ENCODE data around the gene ARMC9. TPM values are rescaled to one million over a fixed set of nuclear protein-coding genes. Genes with fewer than 3 reads are reported as not detected.
"Not testable (repeated sequence)": the region's sequence is repeated elsewhere in the genome, so short reads cannot be mapped to it uniquely, and the experiment has no call there.

ARMC9 gene
- total and polyA plus RNA-seq, 2 donors (not counting 3 experiments of a cell fraction or from before 2014, with no cell fraction given) = 16.4 to 24.2 TPM

DNA sequence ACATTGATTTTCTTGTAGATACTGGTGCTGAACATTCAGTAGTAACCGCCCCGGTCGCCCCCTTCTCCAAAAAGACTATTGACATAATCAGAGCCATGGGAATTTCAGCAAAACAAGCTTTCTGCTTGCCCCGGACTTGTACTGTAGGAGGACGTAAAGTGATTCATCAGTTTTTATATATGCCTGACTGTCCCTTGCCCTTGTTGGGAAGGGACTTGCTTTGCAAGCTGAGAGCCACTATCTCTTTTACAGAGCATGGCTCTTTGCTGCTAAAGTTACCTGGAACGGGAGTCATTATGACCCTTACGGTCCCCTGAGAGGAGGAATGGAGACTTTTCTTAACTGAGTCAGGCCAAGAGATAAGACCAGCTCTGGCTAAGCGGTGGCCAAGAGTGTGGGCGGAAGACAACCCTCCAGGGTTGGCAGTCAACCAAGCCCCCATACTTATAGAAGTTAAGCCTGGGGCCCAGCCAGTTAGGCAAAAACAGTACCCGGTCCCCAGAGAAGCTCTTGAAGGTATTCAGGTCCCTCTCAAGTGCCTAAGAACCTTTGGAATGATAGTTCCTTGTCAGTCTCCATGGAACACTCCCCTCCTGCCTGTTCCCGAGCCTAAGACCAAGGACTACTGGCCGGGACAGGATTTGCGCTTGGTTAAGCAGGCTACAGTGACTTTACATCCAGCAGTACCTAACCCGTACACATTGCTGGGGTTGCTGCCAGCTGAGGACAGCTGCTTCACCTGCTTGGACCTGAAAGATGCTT lies 205.2 kb downstream of the ARMC9 start:
- POLR2A ChIA-PET; intact Hi-C loops (cut with micrococcal nuclease): not testable (repeated sequence)
- CTCF ChIA-PET = interaction anchor here (0.6 to 6.6 kb wide), 7 partner anchors 9 to 300 kb away, joined by 3 to 77 read pairs (median 4); no protein-coding TSS in a partner anchor

GRCh38 chr2:231404183-231404578 lies 205.8 kb downstream of the ARMC9 start:
- H3K4me3 ChIP-seq (replicated peaks in 1 of 3; ENCODE audit: insufficient read depth in 1 of 3, low read depth in 1 of 3, low read length in 3 of 3); H3K9me3 ChIP-seq (replicated peaks; ENCODE audit: control insufficient read depth, insufficient read depth, low read length); H3K4me2 ChIP-seq (ENCODE audit: insufficient read depth, low read length); H3K27me3 ChIP-seq (ENCODE audit: control insufficient read depth in 2 of 2, insufficient read depth in 2 of 2, low read length in 2 of 2); H4K20me1 ChIP-seq (replicated peaks; ENCODE audit: control insufficient read depth, extremely low read depth, insufficient read depth, low read length); DNase-seq (ENCODE audit: low read depth, low spot score); H3K79me2 ChIP-seq (ENCODE audit: control insufficient read depth, insufficient read depth, low read length); intact Hi-C loops (cut with micrococcal nuclease); H3K36me3 ChIP-seq (ENCODE audit: control insufficient read depth in 2 of 2, extremely low read depth in 1 of 2, insufficient read depth in 2 of 2, low read length in 2 of 2); H3K4me1 ChIP-seq (ENCODE audit: control insufficient read depth, extremely low read depth, insufficient read depth, low read length); POLR2A ChIA-PET; BruUV-seq (replicated peaks); H2AFZ ChIP-seq (ENCODE audit: low read depth, low read length); dilution Hi-C loops (cut with MboI; ENCODE audit: extremely low pct_ligation_motif_present, low sequenced_read_pairs); H3K9me1 ChIP-seq (replicated peaks; ENCODE audit: control insufficient read depth, extremely low read depth, insufficient read depth, low read length); FAIRE-seq; H3K9ac ChIP-seq (replicated peaks; ENCODE audit: extremely low read depth, insufficient read depth, low read length); H3K27ac ChIP-seq (ENCODE audit: insufficient read depth, low read depth, low read length): not testable (repeated sequence)
- CTCF ChIA-PET = interaction anchor here (1.2 to 6.6 kb wide), 3 partner anchors 106 to 159 kb away, joined by 3 to 77 read pairs (median 3); no protein-coding TSS in a partner anchor

More for the DNA sequence above, 205.2 kb downstream of the ARMC9 start:
- H3K27me3 ChIP-seq (ENCODE audit: control insufficient read depth in 2 of 2, insufficient read depth in 2 of 2, low read length in 2 of 2); H4K20me1 ChIP-seq (replicated peaks; ENCODE audit: control insufficient read depth, extremely low read depth, insufficient read depth, low read length); dilution Hi-C loops (cut with MboI; ENCODE audit: extremely low pct_ligation_motif_present, low sequenced_read_pairs); H3K4me3 ChIP-seq (replicated peaks in 1 of 3; ENCODE audit: insufficient read depth in 1 of 3, low read depth in 1 of 3, low read length in 3 of 3); H3K36me3 ChIP-seq (ENCODE audit: control insufficient read depth in 2 of 2, extremely low read depth in 1 of 2, insufficient read depth in 2 of 2, low read length in 2 of 2); H3K27ac ChIP-seq (ENCODE audit: insufficient read depth, low read depth, low read length); H3K4me2 ChIP-seq (ENCODE audit: insufficient read depth, low read length); FAIRE-seq; H3K9me1 ChIP-seq (replicated peaks; ENCODE audit: control insufficient read depth, extremely low read depth, insufficient read depth, low read length); DNase-seq (ENCODE audit: low read depth, low spot score); BruUV-seq (replicated peaks); H3K9ac ChIP-seq (replicated peaks; ENCODE audit: extremely low read depth, insufficient read depth, low read length); H3K9me3 ChIP-seq (replicated peaks; ENCODE audit: control insufficient read depth, insufficient read depth, low read length); H3K4me1 ChIP-seq (ENCODE audit: control insufficient read depth, extremely low read depth, insufficient read depth, low read length); H2AFZ ChIP-seq (ENCODE audit: low read depth, low read length); H3K79me2 ChIP-seq (ENCODE audit: control insufficient read depth, insufficient read depth, low read length): not testable (repeated sequence)

- H3K9ac ChIP-seq (replicated peaks; ENCODE audit: extremely low read depth, insufficient read depth, low read length); POLR2A ChIA-PET; H3K27ac ChIP-seq (ENCODE audit: insufficient read depth, low read depth, low read length); H3K4me3 ChIP-seq (replicated peaks in 1 of 3; ENCODE audit: insufficient read depth in 1 of 3, low read depth in 1 of 3, low read length in 3 of 3); H3K9me1 ChIP-seq (replicated peaks; ENCODE audit: control insufficient read depth, extremely low read depth, insufficient read depth, low read length); H3K9me3 ChIP-seq (replicated peaks; ENCODE audit: control insufficient read depth, insufficient read depth, low read length); FAIRE-seq; H3K4me2 ChIP-seq (ENCODE audit: insufficient read depth, low read length); H4K20me1 ChIP-seq (replicated peaks; ENCODE audit: control insufficient read depth, extremely low read depth, insufficient read depth, low read length); H3K79me2 ChIP-seq (ENCODE audit: control insufficient read depth, insufficient read depth, low read length); dilution Hi-C loops (cut with MboI; ENCODE audit: extremely low pct_ligation_motif_present, low sequenced_read_pairs); H3K27me3 ChIP-seq (ENCODE audit: control insufficient read depth in 2 of 2, insufficient read depth in 2 of 2, low read length in 2 of 2); H3K36me3 ChIP-seq (ENCODE audit: control insufficient read depth in 2 of 2, extremely low read depth in 1 of 2, insufficient read depth in 2 of 2, low read length in 2 of 2); BruUV-seq (replicated peaks); H2AFZ ChIP-seq (ENCODE audit: low read depth, low read length); H3K4me1 ChIP-seq (ENCODE audit: control insufficient read depth, extremely low read depth, insufficient read depth, low read length); DNase-seq (ENCODE audit: low read depth, low spot score): not testable (repeated sequence)
- intact Hi-C loops (cut with micrococcal nuclease) = loop anchor here (1.0 kb wide), 2 partner anchors 108 to 178 kb away; no protein-coding TSS in a partner anchor
- CTCF ChIA-PET = interaction anchor here (0.6 to 6.6 kb wide), 17 partner anchors 9 to 302 kb away, joined by 3 to 77 read pairs (median 4); no protein-coding TSS in a partner anchor
Observed at GRCh38 chr2:231405601-231406367, 207.4 kb downstream of the ARMC9 start.

GRCh38 chr2:231407686-231408085 lies 209.3 kb downstream of the ARMC9 start:
- BruUV-seq (replicated peaks); H3K9me3 ChIP-seq (replicated peaks; ENCODE audit: control insufficient read depth, insufficient read depth, low read length); H3K27ac ChIP-seq (ENCODE audit: insufficient read depth, low read depth, low read length); H3K4me3 ChIP-seq (replicated peaks in 1 of 3; ENCODE audit: insufficient read depth in 1 of 3, low read depth in 1 of 3, low read length in 3 of 3); H3K27me3 ChIP-seq (ENCODE audit: control insufficient read depth in 2 of 2, insufficient read depth in 2 of 2, low read length in 2 of 2); FAIRE-seq; H3K9ac ChIP-seq (replicated peaks; ENCODE audit: extremely low read depth, insufficient read depth, low read length); H3K36me3 ChIP-seq (ENCODE audit: control insufficient read depth in 2 of 2, extremely low read depth in 1 of 2, insufficient read depth in 2 of 2, low read length in 2 of 2); H3K4me2 ChIP-seq (ENCODE audit: insufficient read depth, low read length); H4K20me1 ChIP-seq (replicated peaks; ENCODE audit: control insufficient read depth, extremely low read depth, insufficient read depth, low read length); intact Hi-C loops (cut with micrococcal nuclease); dilution Hi-C loops (cut with MboI; ENCODE audit: extremely low pct_ligation_motif_present, low sequenced_read_pairs); H2AFZ ChIP-seq (ENCODE audit: low read depth, low read length); POLR2A ChIA-PET; H3K9me1 ChIP-seq (replicated peaks; ENCODE audit: control insufficient read depth, extremely low read depth, insufficient read depth, low read length); H3K4me1 ChIP-seq (ENCODE audit: control insufficient read depth, extremely low read depth, insufficient read depth, low read length); DNase-seq (ENCODE audit: low read depth, low spot score); H3K79me2 ChIP-seq (ENCODE audit: control insufficient read depth, insufficient read depth, low read length): not testable (repeated sequence)
- CTCF ChIA-PET = interaction anchor here (0.7 to 6.6 kb wide), 7 partner anchors 19 to 304 kb away, joined by 3 to 77 read pairs (median 10); no protein-coding TSS in a partner anchor

Measured in endothelial cell of umbilical vein (primary cell).